GM12878 (cell line): ENCODE measurements around the gene USP34. TPM values are rescaled to one million over a fixed set of nuclear protein-coding genes. Genes with fewer than 3 reads are reported as not detected.

Experiments
- ATAC-seq: fragments of 200-7000 bp; cut with Tn5 transposase; 3 replicates; pipeline ENCODE4 v1.9.1; 2020; ENCODE audit warnings: mild to moderate bottlenecking, moderate library complexity
- BruUV-seq: library from RNA; stranded (reverse); fragments of 400-500 nt; replicated peaks from 2 replicates; lab custom pipeline; 2021; lab: Mats Ljungman, UMichigan
- CTCF ChIA-PET: fragments of 300-600 bp; sonication (Branson Sonifier 250); formaldehyde crosslinking; extraction: SDS; loops from one replicate; lab custom pipeline; 2021; ENCODE audit warnings: inconsistent platforms; lab: Yijun Ruan, JAX
- POLR2A ChIA-PET: fragments of 350-600 bp; formaldehyde crosslinking; extraction: SDS; loops from one replicate; lab custom pipeline; 2021; ENCODE audit warnings: inconsistent platforms; lab: Charles Lee
- RAD21 ChIA-PET: fragments of 300-600 bp; sonication (Branson Sonifier 250); formaldehyde crosslinking; loops from one replicate; lab custom pipeline; 2023; ENCODE audit warnings: antibody characterized with exemption; ENCODE audit not compliant: unreplicated experiment; lab: Charles Lee
- SMC1A ChIA-PET: fragments of 300-600 bp; sonication (Branson Sonifier 250); formaldehyde crosslinking; loops from one replicate; lab custom pipeline; 2023; ENCODE audit not compliant: unreplicated experiment, uncharacterized antibody; lab: Charles Lee
- DNase-seq: peaks from one replicate; pipeline ENCODE4 v3.0.0-alpha.2; 2011; ENCODE audit warnings: low read depth, low spot score
- FAIRE-seq: peaks from 3 replicates; lab custom pipeline; 2011; peaks lifted over from hg19 to GRCh38; lab: Jason Lieb, UNC
- H2AFZ ChIP-seq: 2 replicates; pipeline ENCODE4 v1.6.0; 2011; ENCODE audit warnings: low read depth, low read length, control low read depth; ENCODE audit not compliant: control insufficient read depth
- H3K27ac ChIP-seq: 2 replicates; pipeline ENCODE4 v1.5.1; 2011; ENCODE audit warnings: control low read depth; ENCODE audit not compliant: control insufficient read depth, insufficient read depth
- H3K27me3 ChIP-seq, 2 experiments: replicated peaks in 1 of 2; 2 replicates each; pipeline versions ENCODE4 v1.6.0 to v1.6.1; 2011; ENCODE audit warnings: low read length in 1 of 2; ENCODE audit not compliant: control insufficient read depth in 2 of 2, insufficient read depth in 2 of 2
- H3K36me3 ChIP-seq, 2 experiments: 2 replicates each; pipeline ENCODE4 v1.5.1; 2011; ENCODE audit warnings: low read length in 1 of 2; ENCODE audit not compliant: control insufficient read depth in 2 of 2, insufficient read depth in 2 of 2
- H3K4me1 ChIP-seq: 2 replicates; pipeline ENCODE4 v1.6.1; 2011; ENCODE audit warnings: mild to moderate bottlenecking, low read length, moderate library complexity, mixed read lengths; ENCODE audit not compliant: control insufficient read depth, insufficient read depth
- H3K4me2 ChIP-seq: 2 replicates; pipeline ENCODE4 v1.6.0; 2011; ENCODE audit warnings: control low read depth; ENCODE audit not compliant: control insufficient read depth, insufficient read depth
- H3K4me3 ChIP-seq: fragments of 200-600 bp; sonication (generic); 2 replicates; pipeline ENCODE4 v1.5.1; 2016
- H3K79me2 ChIP-seq: 2 replicates; pipeline ENCODE4 v1.6.0; 2011; ENCODE audit warnings: low read length; ENCODE audit not compliant: control insufficient read depth, insufficient read depth
- H3K9ac ChIP-seq: 2 replicates; pipeline ENCODE4 v1.8.0; 2011; ENCODE audit warnings: low read length, control low read depth, mixed read lengths; ENCODE audit not compliant: control insufficient read depth, insufficient read depth
- H3K9me3 ChIP-seq: replicated peaks from 3 replicates; pipeline ENCODE4 v1.5.1; 2011; ENCODE audit warnings: mild to moderate bottlenecking, low read length; ENCODE audit not compliant: control insufficient read depth, insufficient read depth
- H4K20me1 ChIP-seq: 2 replicates; pipeline ENCODE4 v1.6.0; 2011; ENCODE audit not compliant: control insufficient read depth, insufficient read depth
- NFYA ChIP-seq: IDR thresholded peaks from 2 replicates; pipeline ENCODE4 v1.6.1; 2011; ENCODE audit warnings: low read depth, mild to moderate bottlenecking, low read length, improper control_type of control experiment, borderline replicate concordance
- NR2C2 ChIP-seq: IDR thresholded peaks from 2 replicates; pipeline ENCODE4 v1.6.1; 2011; ENCODE audit warnings: borderline replicate concordance, low read depth; ENCODE audit not compliant: control insufficient read depth, insufficient read length
- PAX8 ChIP-seq: fragments of 450-650 bp; IDR thresholded peaks from 2 replicates; pipeline ENCODE4 v1.6.1; 2017; ENCODE audit warnings: mild to moderate bottlenecking, moderate library complexity
- POLR2A ChIP-seq: IDR thresholded peaks from 2 replicates; pipeline ENCODE4 v1.6.1; 2011; ENCODE audit warnings: low read depth, mild to moderate bottlenecking, low read length
- RAD21 ChIP-seq: IDR thresholded peaks from 2 replicates; pipeline ENCODE4 v1.6.1; 2011; ENCODE audit warnings: mild to moderate bottlenecking, low read depth, low read length, moderate library complexity; ENCODE audit not compliant: insufficient read depth
- SMAD1 ChIP-seq: fragments of 450-650 bp; IDR thresholded peaks from 2 replicates; pipeline ENCODE4 v1.6.1; 2018; ENCODE audit warnings: mild to moderate bottlenecking, low read depth; ENCODE audit not compliant: partially characterized antibody
- ZNF384 ChIP-seq: IDR thresholded peaks from 2 replicates; pipeline ENCODE4 v1.6.1; 2012; ENCODE audit warnings: low read depth, mild to moderate bottlenecking, low read length, improper control_type of control experiment, borderline replicate concordance
- WGBS: methylation state at CpG from one replicate; pipeline ENCODE4 v1.1.6; 2016; ENCODE audit warnings: low lambda C conversion rate; ENCODE audit not compliant: insufficient replicate concordance, insufficient coverage; ENCODE audit errors: missing lambda C conversion rate; 5-methylcytosine and 5-hydroxymethylcytosine counted together
- in situ Hi-C: fragments of 300-500 bp; cut with MboI; formaldehyde crosslinking; loops from 9 replicates; pipeline ENCODE4 v1.14.3; 2018; ENCODE audit warnings: mixed read lengths
- intact Hi-C: fragments of 100-400 bp; cut with micrococcal nuclease; formaldehyde crosslinking; loops from one replicate; pipeline ENCODE4 v1.14.2; 2022; ENCODE audit not compliant: unreplicated experiment
- polyA plus RNA-seq, 11 experiments: library from polyadenylated mRNA; depleted of rRNA in 4 of 11; unstranded in 6 of 11; stranded (reverse) in 5 of 11; fragments of >200 nt; fragmentation: Nextera tagmentation in 4 of 11; fragmentation: Illumina TruSeq in 1 of 11; extraction: Ambion mirVana in 4 of 11; extraction: Trizol in 1 of 11; gene quantifications; 1 replicate in 1 of 11; 2 replicates in 10 of 11; pipeline versions ENCODE4 v1.2.1 to v1.2.3, GENCODE V29; 2011 to 2016; ENCODE audit warnings: inconsistent platforms in 2 of 11, missing spikeins in 2 of 11, low read depth in 1 of 11
- total RNA-seq, 4 experiments: library from RNA; depleted of rRNA in 3 of 4; stranded (reverse); fragments of >200 nt in 3 of 4; fragmentation: Illumina TruSeq in 1 of 4; extraction: Trizol in 1 of 4; gene quantifications; 2 replicates each; pipeline versions ENCODE4 v1.2.1 to v1.2.3, GENCODE V29; 2013 to 2021

USP34 gene
- total and polyA plus RNA-seq, 10 of the 15 experiments (the other 5 are each of a cell fraction or from before 2014, with no cell fraction given), result 26.2 to 106 (median 62.1) TPM

- no peak for TF ChIP-seq NFYA
- no peak for TF ChIP-seq POLR2A
- no peak for TF ChIP-seq SMAD1
- TF ChIP-seq NR2C2, result no peak
These were observed 252.6 kb downstream of the USP34 start (continued) for GRCh38 chr2:61218076-61218816.

DNA sequence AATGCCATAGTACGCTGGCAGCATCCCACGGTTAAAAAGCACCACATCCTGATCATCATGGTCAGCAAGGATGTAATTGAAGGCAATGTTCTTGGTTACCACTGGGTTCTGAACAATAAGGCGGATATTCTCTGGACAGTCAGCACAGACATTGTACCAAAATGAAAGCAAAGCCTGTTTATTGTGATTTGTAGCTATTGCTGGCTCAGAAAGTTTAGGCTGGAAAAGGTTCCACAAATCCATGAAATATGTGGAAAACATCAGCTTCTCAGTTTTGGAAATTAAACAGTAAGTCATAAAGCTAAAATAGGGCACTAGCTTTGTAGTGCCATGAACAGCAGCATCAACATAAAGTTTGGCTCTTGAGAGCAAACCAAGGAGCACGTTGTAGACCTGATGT, 256.7 kb downstream of the USP34 start:
- RAD21 ChIA-PET, result no interaction called here
- ATAC-seq, result no peak
- Histone ChIP-seq H3K4me1 (no peaks in the 10 kb centered on the region), H2AFZ (no peak overlapping the region), H3K27ac (no peak overlapping the region), H3K9me3 (no peaks in the 10 kb centered on the region), H3K79me2 (no peaks in the 10 kb centered on the region), H4K20me1 (no peaks in the 10 kb centered on the region), H3K4me2 (no peak overlapping the region), H3K36me3 (peaks cover 1 to 16% of the 10 kb centered on the region in 2 experiments), H3K27me3 (no peaks in the 10 kb centered on the region), H3K9ac (no peak overlapping the region), H3K4me3 (no peak overlapping the region)
- CTCF ChIA-PET, result no interaction called here
- POLR2A ChIA-PET, result interaction anchor here (0.5 kb wide), 1 partner anchor 116 kb away, joined by 3 read pairs; no protein-coding TSS in a partner anchor
- no peak for FAIRE-seq
- no peak for DNase-seq
- intact Hi-C loops (no loop called here), in situ Hi-C loops (no loop called here)
- SMC1A ChIA-PET, result interaction anchor here (1.0 to 2.0 kb wide), 3 partner anchors 9 to 46 kb away, joined by 3 to 6 read pairs (median 3); no protein-coding TSS in a partner anchor
- 83% methylated on average over 4 of the region's 4 CpGs for WGBS
- BruUV-seq, result no TSS peak
- TF ChIP-seq ZNF384 (no peak), RAD21 (no peak), PAX8 (no peak)
- TF ChIP-seq, all 136 proteins: peak for 0
